GM12878 (cell line): ENCODE results near the gene GRHL1. TPM values are rescaled to one million over a fixed set of nuclear protein-coding genes. Genes with fewer than 3 reads are reported as not detected.

ENCODE experiments used
- ATAC-seq: fragments of 200-7000 bp; cut with Tn5 transposase; 3 replicates; pipeline ENCODE4 v1.9.1; 2020; ENCODE audit warnings: mild to moderate bottlenecking, moderate library complexity
- BruUV-seq: library from RNA; stranded (reverse); fragments of 400-500 nt; replicated peaks from 2 replicates; lab custom pipeline; 2021; lab: Mats Ljungman, UMichigan
- CTCF ChIA-PET: fragments of 300-600 bp; sonication (Branson Sonifier 250); formaldehyde crosslinking; extraction: SDS; loops from one replicate; lab custom pipeline; 2021; ENCODE audit warnings: inconsistent platforms; lab: Yijun Ruan, JAX
- POLR2A ChIA-PET: fragments of 350-600 bp; formaldehyde crosslinking; extraction: SDS; loops from one replicate; lab custom pipeline; 2021; ENCODE audit warnings: inconsistent platforms; lab: Charles Lee
- RAD21 ChIA-PET: fragments of 300-600 bp; sonication (Branson Sonifier 250); formaldehyde crosslinking; loops from one replicate; lab custom pipeline; 2023; ENCODE audit warnings: antibody characterized with exemption; ENCODE audit not compliant: unreplicated experiment; lab: Charles Lee
- SMC1A ChIA-PET: fragments of 300-600 bp; sonication (Branson Sonifier 250); formaldehyde crosslinking; loops from one replicate; lab custom pipeline; 2023; ENCODE audit not compliant: unreplicated experiment, uncharacterized antibody; lab: Charles Lee
- DNase-seq: peaks from one replicate; pipeline ENCODE4 v3.0.0-alpha.2; 2011; ENCODE audit warnings: low read depth, low spot score
- FAIRE-seq: peaks from 3 replicates; lab custom pipeline; 2011; peaks lifted over from hg19 to GRCh38; lab: Jason Lieb, UNC
- H2AFZ ChIP-seq: 2 replicates; pipeline ENCODE4 v1.6.0; 2011; ENCODE audit warnings: low read depth, low read length, control low read depth; ENCODE audit not compliant: control insufficient read depth
- H3K27ac ChIP-seq: 2 replicates; pipeline ENCODE4 v1.5.1; 2011; ENCODE audit warnings: control low read depth; ENCODE audit not compliant: control insufficient read depth, insufficient read depth
- H3K27me3 ChIP-seq, 2 experiments: replicated peaks in 1 of 2; 2 replicates each; pipeline versions ENCODE4 v1.6.0 to v1.6.1; 2011; ENCODE audit warnings: low read length in 1 of 2; ENCODE audit not compliant: control insufficient read depth in 2 of 2, insufficient read depth in 2 of 2
- H3K36me3 ChIP-seq, 2 experiments: 2 replicates each; pipeline ENCODE4 v1.5.1; 2011; ENCODE audit warnings: low read length in 1 of 2; ENCODE audit not compliant: control insufficient read depth in 2 of 2, insufficient read depth in 2 of 2
- H3K4me1 ChIP-seq: 2 replicates; pipeline ENCODE4 v1.6.1; 2011; ENCODE audit warnings: mild to moderate bottlenecking, low read length, moderate library complexity, mixed read lengths; ENCODE audit not compliant: control insufficient read depth, insufficient read depth
- H3K4me2 ChIP-seq: 2 replicates; pipeline ENCODE4 v1.6.0; 2011; ENCODE audit warnings: control low read depth; ENCODE audit not compliant: control insufficient read depth, insufficient read depth
- H3K4me3 ChIP-seq: fragments of 200-600 bp; sonication (generic); 2 replicates; pipeline ENCODE4 v1.5.1; 2016
- H3K79me2 ChIP-seq: 2 replicates; pipeline ENCODE4 v1.6.0; 2011; ENCODE audit warnings: low read length; ENCODE audit not compliant: control insufficient read depth, insufficient read depth
- H3K9ac ChIP-seq: 2 replicates; pipeline ENCODE4 v1.8.0; 2011; ENCODE audit warnings: low read length, control low read depth, mixed read lengths; ENCODE audit not compliant: control insufficient read depth, insufficient read depth
- H3K9me3 ChIP-seq: replicated peaks from 3 replicates; pipeline ENCODE4 v1.5.1; 2011; ENCODE audit warnings: mild to moderate bottlenecking, low read length; ENCODE audit not compliant: control insufficient read depth, insufficient read depth
- H4K20me1 ChIP-seq: 2 replicates; pipeline ENCODE4 v1.6.0; 2011; ENCODE audit not compliant: control insufficient read depth, insufficient read depth
- CTCF ChIP-seq, 3 experiments: IDR thresholded peaks in 2 of 3; conservative IDR thresholded peaks in 1 of 3; 2 replicates each; pipeline ENCODE4 v1.5.1; 2011; ENCODE audit warnings: low read depth in 3 of 3, low read length in 3 of 3, mild to moderate bottlenecking in 3 of 3, control low read depth in 2 of 3, moderate library complexity in 2 of 3, inconsistent platforms in 1 of 3, mixed read lengths in 1 of 3; ENCODE audit not compliant: control insufficient read depth in 2 of 3, insufficient read depth in 1 of 3; ENCODE audit errors: extremely low read depth in 1 of 3
- SPI1 ChIP-seq: IDR thresholded peaks from 2 replicates; pipeline ENCODE4 v1.6.1; 2011; ENCODE audit warnings: low read depth, mild to moderate bottlenecking, low read length, moderate library complexity, borderline replicate concordance; ENCODE audit not compliant: insufficient read depth
- WGBS: methylation state at CpG from one replicate; pipeline ENCODE4 v1.1.6; 2016; ENCODE audit warnings: low lambda C conversion rate; ENCODE audit not compliant: insufficient replicate concordance, insufficient coverage; ENCODE audit errors: missing lambda C conversion rate; 5-methylcytosine and 5-hydroxymethylcytosine counted together
- in situ Hi-C: fragments of 300-500 bp; cut with MboI; formaldehyde crosslinking; loops from 9 replicates; pipeline ENCODE4 v1.14.3; 2018; ENCODE audit warnings: mixed read lengths
- intact Hi-C: fragments of 100-400 bp; cut with micrococcal nuclease; formaldehyde crosslinking; loops from one replicate; pipeline ENCODE4 v1.14.2; 2022; ENCODE audit not compliant: unreplicated experiment
- polyA plus RNA-seq, 11 experiments: library from polyadenylated mRNA; depleted of rRNA in 4 of 11; unstranded in 6 of 11; stranded (reverse) in 5 of 11; fragments of >200 nt; fragmentation: Nextera tagmentation in 4 of 11; fragmentation: Illumina TruSeq in 1 of 11; extraction: Ambion mirVana in 4 of 11; extraction: Trizol in 1 of 11; gene quantifications; 1 replicate in 1 of 11; 2 replicates in 10 of 11; pipeline versions ENCODE4 v1.2.1 to v1.2.3, GENCODE V29; 2011 to 2016; ENCODE audit warnings: inconsistent platforms in 2 of 11, missing spikeins in 2 of 11, low read depth in 1 of 11
- total RNA-seq, 4 experiments: library from RNA; depleted of rRNA in 3 of 4; stranded (reverse); fragments of >200 nt in 3 of 4; fragmentation: Illumina TruSeq in 1 of 4; extraction: Trizol in 1 of 4; gene quantifications; 2 replicates each; pipeline versions ENCODE4 v1.2.1 to v1.2.3, GENCODE V29; 2013 to 2021

Gene GRHL1
- total and polyA plus RNA-seq, 10 of the 15 experiments (the other 5 are each of a cell fraction or from before 2014, with no cell fraction given): 0.09 to 0.81 (median 0.28) TPM; not detected in 1

- no peak for DNase-seq
These were observed 83.0 kb downstream of the GRHL1 start for GRCh38 chr2:10034333-10035052.

More at GRCh38 chr2:10034333-10035052, 83.0 kb downstream of the GRHL1 start:
- Histone ChIP-seq H4K20me1 (no peaks in the 10 kb centered on the region), H3K27me3 (peaks cover 0 to 3% of the 10 kb centered on the region in 2 experiments; a peak in 1 of 4 replicates), H2AFZ (no peak overlapping the region), H3K9me3 (no peaks in the 10 kb centered on the region), H3K79me2 (no peaks in the 10 kb centered on the region), H3K36me3 (no peaks in the 10 kb centered on the region), H3K9ac (no peak overlapping the region), H3K4me1 (peaks cover 4% of the 10 kb centered on the region), H3K27ac (no peak overlapping the region), H3K4me3 (no peak overlapping the region), H3K4me2 (no peak overlapping the region)
- ChIA-PET POLR2A (no interaction called here), RAD21 (interaction anchor here (1.0 to 1.7 kb wide), 2 partner anchors 15 to 50 kb away, joined by 3 to 6 read pairs; no protein-coding TSS in a partner anchor), CTCF (interaction anchor here (0.8 to 6.9 kb wide), 5 partner anchors 14 to 264 kb away, joined by 3 to 45 read pairs (median 4); no protein-coding TSS in a partner anchor), SMC1A (interaction anchor here (0.6 to 3.0 kb wide), 4 partner anchors 11 to 486 kb away, joined by 3 to 11 read pairs (median 3); no protein-coding TSS in a partner anchor)
- intact Hi-C loops: no loop called here
- WGBS: 40% methylated on average over 12 of the region's 12 CpGs
- BruUV-seq: no TSS peak
- TF ChIP-seq SPI1: no peak
- TF ChIP-seq CTCF (IDR thresholded peaks at IDR 0.05 in 2 of 3, conservative IDR thresholded peaks at IDR 0.05 in 1 of 3; ENCODE audit: control insufficient read depth in 2 of 3, extremely low read depth in 1 of 3, insufficient read depth in 1 of 3, low read depth in 3 of 3, low read length in 3 of 3): no peak
- in situ Hi-C loops: no loop called here
- FAIRE-seq (no peak), ATAC-seq (no peak)
